Natural killer cell (primary cell): ENCODE measurements around the gene LBH. TPM values are rescaled to one million over a fixed set of nuclear protein-coding genes. Genes with fewer than 3 reads are reported as not detected.

Experiments used
- ATAC-seq, 3 donors: fragments of 150-1000 bp in 2 of 3; fragments of 200-7000 bp in 1 of 3; cut with Tn5 transposase; 1 replicate in 1 of 3; 2 replicates in 2 of 3; pipeline ENCODE4 v1.10.0; 2021; ENCODE audit warnings: mild to moderate bottlenecking in 2 of 3, moderate library complexity in 2 of 3
- DNase-seq, 2 donors: peaks; one replicate each; pipeline versions ENCODE4 v3.0.0 to v3.0.0-alpha.2; 2013 to 2021; ENCODE audit warnings: mixed read lengths in 1 of 2
- H3K27ac ChIP-seq: one replicate; pipeline ENCODE4 v1.5.1; 2013; ENCODE audit warnings: mild to moderate bottlenecking, low read length
- H3K27me3 ChIP-seq: one replicate; pipeline ENCODE4 v1.6.1; 2013; ENCODE audit warnings: low read length; ENCODE audit not compliant: control insufficient read depth, insufficient read depth
- H3K36me3 ChIP-seq: one replicate; pipeline ENCODE4 v1.6.1; 2013; ENCODE audit warnings: low read length; ENCODE audit not compliant: control insufficient read depth, insufficient read depth
- H3K4me1 ChIP-seq: one replicate; pipeline ENCODE4 v1.6.1; 2013; ENCODE audit warnings: low read length; ENCODE audit not compliant: control insufficient read depth, insufficient read depth
- H3K4me3 ChIP-seq: one replicate; pipeline ENCODE4 v1.5.1; 2013; ENCODE audit warnings: low read length
- H3K9me3 ChIP-seq: one replicate; pipeline ENCODE4 v1.6.1; 2013; ENCODE audit warnings: low read length; ENCODE audit not compliant: control insufficient read depth, insufficient read depth
- H3K27ac Mint-ChIP-seq, 2 donors: one replicate each; pipeline ENCODE4 v1.8.0; 2022; ENCODE audit warnings: mild to moderate bottlenecking in 2 of 2, mixed read lengths in 2 of 2, moderate library complexity in 1 of 2
- H3K27me3 Mint-ChIP-seq, 2 donors: one replicate each; pipeline ENCODE4 v1.8.0; 2022; ENCODE audit warnings: low read depth in 2 of 2, mixed read lengths in 2 of 2
- H3K36me3 Mint-ChIP-seq: one replicate; pipeline ENCODE4 v1.8.0; 2022; ENCODE audit warnings: mixed read lengths
- H3K4me1 Mint-ChIP-seq, 2 donors: one replicate each; pipeline ENCODE4 v1.8.0; 2022; ENCODE audit warnings: mixed read lengths in 2 of 2
- H3K4me3 Mint-ChIP-seq: one replicate; pipeline ENCODE4 v1.8.0; 2022; ENCODE audit warnings: mild to moderate bottlenecking, moderate library complexity, mixed read lengths
- H3K9me3 Mint-ChIP-seq, 2 donors: one replicate each; pipeline ENCODE4 v1.8.0; 2022; ENCODE audit warnings: mixed read lengths in 2 of 2
- WGBS: methylation state at CpG from one replicate; pipeline ENCODE4 v1.1.7; 2013; ENCODE audit warnings: missing lambda C conversion rate; ENCODE audit not compliant: insufficient coverage; 5-methylcytosine and 5-hydroxymethylcytosine counted together
- intact Hi-C: fragments of 100-400 bp; cut with micrococcal nuclease; formaldehyde crosslinking; loops from one replicate; pipeline ENCODE4 v1.14.2; 2022
- total RNA-seq, 4 donors: library from RNA; stranded (reverse); fragments of 120-200 nt in 1 of 4; gene quantifications; one replicate each; pipeline versions ENCODE4 v1.2.3 to v1.2.4, GENCODE V29; 2013 to 2022
- TF ChIP-seq, protein P1 (sequence below): fragments of 200-600 bp; IDR thresholded peaks from one replicate; pipeline ENCODE4 v1.8.0; 2022; ENCODE audit warnings: antibody characterized with exemption

Gene LBH
- total RNA-seq, 3 donors from 2014 or later (not counting 1 experiment from before 2014, with no cell fraction given), result 157 to 197 (median 158) TPM

DNA sequence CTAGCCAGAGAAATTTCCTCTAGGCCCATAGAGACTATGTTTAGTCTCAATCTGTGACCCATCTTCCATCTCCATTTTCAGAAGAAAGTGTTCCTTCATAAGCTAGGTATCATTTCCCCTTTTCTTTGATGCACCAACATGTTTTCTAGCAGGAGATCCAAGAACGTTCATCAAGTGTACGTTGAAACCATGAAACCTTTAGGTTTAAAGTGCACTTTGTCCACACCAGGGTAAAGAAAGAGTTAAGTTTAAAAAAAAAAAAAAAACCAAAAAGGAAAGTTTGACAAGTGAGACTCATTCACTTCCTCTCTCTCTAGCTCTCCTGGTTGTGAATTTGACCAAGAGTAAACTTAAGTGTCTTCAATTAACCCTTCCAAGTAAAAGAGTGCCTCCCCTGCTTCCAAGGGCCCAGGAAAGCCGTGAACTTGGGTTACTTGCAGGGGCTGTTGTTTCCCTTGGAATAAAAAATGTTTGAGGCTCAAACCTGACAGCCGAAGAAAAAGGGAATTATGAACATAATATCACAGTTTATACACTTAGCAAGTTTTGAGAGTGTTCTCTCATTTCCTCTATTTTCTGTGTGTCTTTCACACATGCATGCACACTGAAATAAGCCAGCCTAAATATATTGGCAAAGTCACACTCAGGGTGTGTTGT, 56.7 kb downstream of the LBH start:
- Mint-ChIP-seq H3K4me3 (peak overlapping the region; percentile 52), H3K4me1 (peaks cover 31 to 33% of the 10 kb centered on the region in 2 donors), H3K27ac (peak overlapping the region; percentile 30 to 63), H3K27me3 (no peaks in the 10 kb centered on the region), H3K9me3 (no peaks in the 10 kb centered on the region), H3K36me3 (no peaks in the 10 kb centered on the region)
- 0% methylated on average over 2 of the region's 4 CpGs for WGBS
- peaks cover 18% of the 10 kb centered on the region for H3K4me1 ChIP-seq
- no peaks in the 10 kb centered on the region for H3K36me3 ChIP-seq
- H3K27me3 ChIP-seq, result no peaks in the 10 kb centered on the region
- intact Hi-C loops, result no loop called here
- no peak overlapping the region for H3K4me3 ChIP-seq
- H3K27ac ChIP-seq, result no peak overlapping the region
- DNase-seq (no peak), ATAC-seq (peak in 2 of 3 donors; percentile 45 to 63)
- TF ChIP-seq, protein P1, sequence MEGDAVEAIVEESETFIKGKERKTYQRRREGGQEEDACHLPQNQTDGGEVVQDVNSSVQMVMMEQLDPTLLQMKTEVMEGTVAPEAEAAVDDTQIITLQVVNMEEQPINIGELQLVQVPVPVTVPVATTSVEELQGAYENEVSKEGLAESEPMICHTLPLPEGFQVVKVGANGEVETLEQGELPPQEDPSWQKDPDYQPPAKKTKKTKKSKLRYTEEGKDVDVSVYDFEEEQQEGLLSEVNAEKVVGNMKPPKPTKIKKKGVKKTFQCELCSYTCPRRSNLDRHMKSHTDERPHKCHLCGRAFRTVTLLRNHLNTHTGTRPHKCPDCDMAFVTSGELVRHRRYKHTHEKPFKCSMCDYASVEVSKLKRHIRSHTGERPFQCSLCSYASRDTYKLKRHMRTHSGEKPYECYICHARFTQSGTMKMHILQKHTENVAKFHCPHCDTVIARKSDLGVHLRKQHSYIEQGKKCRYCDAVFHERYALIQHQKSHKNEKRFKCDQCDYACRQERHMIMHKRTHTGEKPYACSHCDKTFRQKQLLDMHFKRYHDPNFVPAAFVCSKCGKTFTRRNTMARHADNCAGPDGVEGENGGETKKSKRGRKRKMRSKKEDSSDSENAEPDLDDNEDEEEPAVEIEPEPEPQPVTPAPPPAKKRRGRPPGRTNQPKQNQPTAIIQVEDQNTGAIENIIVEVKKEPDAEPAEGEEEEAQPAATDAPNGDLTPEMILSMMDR, result no peak
- H3K9me3 ChIP-seq, result no peaks in the 10 kb centered on the region

DNA sequence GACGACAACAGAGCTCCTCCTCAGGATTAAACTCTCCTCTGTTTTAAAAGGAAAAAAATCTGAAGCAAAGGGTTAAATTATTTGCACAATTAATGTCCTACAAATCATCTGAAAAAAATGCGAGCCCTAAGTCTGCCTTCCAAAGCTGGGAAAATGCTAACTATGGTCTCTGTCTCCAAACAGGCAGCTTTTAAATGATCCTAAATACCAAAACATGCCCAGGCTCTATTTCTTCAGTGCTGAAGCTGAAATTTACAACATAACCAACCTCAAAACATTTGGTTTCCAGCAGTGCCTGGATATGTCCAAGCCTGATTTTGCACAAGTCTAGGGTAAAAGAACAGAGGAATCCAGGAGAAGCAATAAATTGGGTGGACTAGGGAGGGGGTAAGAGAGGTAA, 57.2 kb downstream of the LBH start:
- no peaks in the 10 kb centered on the region for H3K9me3 ChIP-seq
- H3K27me3 ChIP-seq, result no peaks in the 10 kb centered on the region
- Mint-ChIP-seq H3K36me3 (no peaks in the 10 kb centered on the region), H3K4me3 (peak overlapping the region; percentile 52), H3K27ac (peak overlapping the region; percentile 30 to 63), H3K4me1 (peaks cover 32 to 37% of the 10 kb centered on the region in 2 donors), H3K27me3 (no peaks in the 10 kb centered on the region), H3K9me3 (no peaks in the 10 kb centered on the region)
- intact Hi-C loops, result no loop called here
- H3K4me1 ChIP-seq, result peaks cover 22% of the 10 kb centered on the region
- WGBS, result 43% methylated on average over 1 of the region's 2 CpGs
- H3K4me3 ChIP-seq, result no peak overlapping the region
- DNase-seq (no peak), ATAC-seq (no peak)
- no peak overlapping the region for H3K27ac ChIP-seq
- TF ChIP-seq, protein P1, result no peak
- no peaks in the 10 kb centered on the region for H3K36me3 ChIP-seq

DNA sequence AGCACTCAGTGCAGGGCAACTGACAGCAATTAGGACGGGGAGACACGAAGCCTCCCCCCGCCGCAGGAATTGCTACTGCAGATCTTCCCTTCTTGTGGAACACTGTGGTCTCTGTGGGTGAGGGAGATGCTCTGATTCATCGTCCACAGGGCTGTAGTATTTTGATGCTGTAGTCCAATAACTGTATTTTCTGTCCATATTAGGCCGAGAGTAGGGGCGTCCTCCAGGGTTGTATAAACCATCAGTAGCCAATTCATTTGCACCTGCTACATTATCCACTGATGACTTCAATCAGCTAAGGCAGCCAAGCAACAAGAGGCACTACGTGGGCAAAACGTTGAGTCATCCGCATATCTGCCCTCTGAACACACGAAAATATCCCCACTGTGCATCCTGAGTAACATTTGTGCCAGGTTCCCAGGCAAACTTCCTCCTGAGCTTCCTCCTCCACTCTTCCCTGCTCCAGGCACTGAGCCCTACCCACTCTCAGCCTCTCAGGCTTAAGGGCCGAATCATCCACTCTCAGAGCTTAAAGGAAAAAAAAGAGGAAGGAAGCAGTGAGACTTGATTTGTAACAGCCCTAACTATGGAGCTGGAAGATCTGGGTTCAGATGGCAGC, 62.1 kb downstream of the LBH start:
- H3K27ac ChIP-seq, result peak overlapping the region; percentile 64
- H3K27me3 Mint-ChIP-seq, result no peaks in the 10 kb centered on the region

More for the DNA sequence above, 62.1 kb downstream of the LBH start:
- no peaks in the 10 kb centered on the region for H3K9me3 Mint-ChIP-seq
- H3K36me3 ChIP-seq, result no peaks in the 10 kb centered on the region
- H3K27ac Mint-ChIP-seq, result peak overlapping the region; percentile 92
- intact Hi-C loops, result loop anchor here (5.0 kb wide), 1 partner anchor 66 kb away; no protein-coding TSS in a partner anchor
- peak; percentile 42 to 78 (median 43) for ATAC-seq
- H3K4me3 ChIP-seq, result no peak overlapping the region
- H3K4me1 Mint-ChIP-seq, result peaks cover 30 to 42% of the 10 kb centered on the region in 2 donors
- TF ChIP-seq, protein P1, result no peak
- H3K9me3 ChIP-seq, result no peaks in the 10 kb centered on the region
- no peaks in the 10 kb centered on the region for H3K27me3 ChIP-seq
- WGBS, result 49% methylated on average over 12 of the region's 12 CpGs
- H3K36me3 Mint-ChIP-seq, result no peaks in the 10 kb centered on the region
- H3K4me3 Mint-ChIP-seq, result peak overlapping the region; percentile 64
- no peak for DNase-seq
- peaks cover 24% of the 10 kb centered on the region for H3K4me1 ChIP-seq
